ENCODE measurements around the gene SLIT1. TPM values are rescaled to one million over a fixed set of nuclear protein-coding genes. Genes with fewer than 3 reads are reported as not detected.

SLIT1 gene
- total RNA-seq, 1 donor from 2014 or later, result under 0.01 TPM

DNA sequence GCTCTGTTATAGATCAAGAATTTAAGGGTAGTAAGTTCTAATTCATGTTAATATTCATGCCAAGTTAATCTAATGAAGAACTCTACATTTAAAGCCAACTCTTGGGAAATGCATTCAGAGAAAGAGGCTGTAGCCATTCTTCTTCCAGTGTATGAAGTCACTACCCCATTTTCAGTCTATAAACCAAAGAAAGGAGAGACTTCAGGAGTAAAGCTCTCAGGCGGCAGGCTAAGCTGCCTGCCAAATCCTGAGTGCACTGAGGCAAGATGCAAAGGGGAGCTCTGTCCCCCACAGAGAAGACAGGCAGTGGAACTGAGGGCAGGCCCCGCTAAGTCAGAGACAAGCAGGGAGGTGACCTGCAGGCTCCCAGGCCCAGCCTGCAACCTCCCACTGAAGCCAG lies 41.5 kb downstream of the SLIT1 start:
- Histone ChIP-seq H3K36me3 (ENCODE audit: control insufficient read depth, insufficient read depth, low read length) (no peaks in the 10 kb centered on the region), H3K27me3 (ENCODE audit: control insufficient read depth, insufficient read depth, low read length) (peaks cover 4% of the 10 kb centered on the region), H3K4me3 (ENCODE audit: low read depth, low read length) (no peak overlapping the region)
- DNase-seq (ENCODE audit: low read depth) (no peak), FAIRE-seq (no peak)
- TF ChIP-seq, protein P1, sequence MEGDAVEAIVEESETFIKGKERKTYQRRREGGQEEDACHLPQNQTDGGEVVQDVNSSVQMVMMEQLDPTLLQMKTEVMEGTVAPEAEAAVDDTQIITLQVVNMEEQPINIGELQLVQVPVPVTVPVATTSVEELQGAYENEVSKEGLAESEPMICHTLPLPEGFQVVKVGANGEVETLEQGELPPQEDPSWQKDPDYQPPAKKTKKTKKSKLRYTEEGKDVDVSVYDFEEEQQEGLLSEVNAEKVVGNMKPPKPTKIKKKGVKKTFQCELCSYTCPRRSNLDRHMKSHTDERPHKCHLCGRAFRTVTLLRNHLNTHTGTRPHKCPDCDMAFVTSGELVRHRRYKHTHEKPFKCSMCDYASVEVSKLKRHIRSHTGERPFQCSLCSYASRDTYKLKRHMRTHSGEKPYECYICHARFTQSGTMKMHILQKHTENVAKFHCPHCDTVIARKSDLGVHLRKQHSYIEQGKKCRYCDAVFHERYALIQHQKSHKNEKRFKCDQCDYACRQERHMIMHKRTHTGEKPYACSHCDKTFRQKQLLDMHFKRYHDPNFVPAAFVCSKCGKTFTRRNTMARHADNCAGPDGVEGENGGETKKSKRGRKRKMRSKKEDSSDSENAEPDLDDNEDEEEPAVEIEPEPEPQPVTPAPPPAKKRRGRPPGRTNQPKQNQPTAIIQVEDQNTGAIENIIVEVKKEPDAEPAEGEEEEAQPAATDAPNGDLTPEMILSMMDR (IDR thresholded peaks at IDR 0.05; ENCODE audit: insufficient read depth, low read length, severe bottlenecking), result no peak

- TF ChIP-seq, protein P1 (IDR thresholded peaks at IDR 0.05; ENCODE audit: insufficient read depth, low read length, severe bottlenecking), result no peak
- H3K36me3 ChIP-seq (ENCODE audit: control insufficient read depth, insufficient read depth, low read length), result no peaks in the 10 kb centered on the region
- no peak overlapping the region for H3K4me3 ChIP-seq (ENCODE audit: low read depth, low read length)
- no peak for DNase-seq (ENCODE audit: low read depth)
- no peak for FAIRE-seq
- H3K27me3 ChIP-seq (ENCODE audit: control insufficient read depth, insufficient read depth, low read length), result peaks cover 4% of the 10 kb centered on the region
These were observed 42.9 kb downstream of the SLIT1 start for GRCh38 chr10:97142834-97143233.

DNA sequence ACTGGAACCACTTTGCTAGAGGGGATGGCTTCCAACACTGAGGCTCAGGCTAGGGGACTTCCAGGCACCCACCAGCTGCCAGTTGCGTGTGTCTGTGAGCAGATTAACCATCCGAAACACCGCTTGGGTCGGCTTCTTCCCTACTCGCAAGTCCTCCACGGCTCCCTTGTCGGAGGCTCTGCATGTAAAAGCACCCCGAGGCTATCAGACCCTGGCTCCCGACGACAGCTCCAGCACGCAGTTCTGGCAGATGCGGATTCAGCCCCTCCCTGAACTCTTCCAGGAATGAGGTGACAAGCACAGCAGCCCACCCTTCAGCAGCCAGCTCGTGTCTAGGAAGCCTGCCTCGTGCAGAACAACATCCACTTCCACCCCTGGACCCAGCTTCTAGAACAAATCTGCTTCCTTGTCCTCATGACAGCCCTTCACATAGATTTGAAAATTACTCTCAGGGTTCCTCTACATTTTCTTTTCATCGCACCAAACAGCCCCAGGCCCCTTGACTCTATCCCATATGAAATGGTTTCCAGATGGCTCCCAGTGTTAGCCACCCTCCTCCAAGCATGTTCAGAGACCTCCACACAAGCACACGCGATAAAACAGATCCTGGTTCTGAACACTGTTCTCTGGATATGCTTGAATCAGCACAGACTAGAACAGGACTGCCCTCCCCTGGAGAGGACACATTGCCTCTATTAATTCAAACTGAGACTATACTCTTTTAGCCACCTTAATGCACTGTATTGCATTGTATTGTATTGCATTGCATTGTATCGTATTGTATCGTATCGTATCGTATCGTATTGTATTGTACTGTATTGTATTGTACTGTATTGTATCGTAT lies 44.6 kb downstream of the SLIT1 start:
- TF ChIP-seq, protein P1 (IDR thresholded peaks at IDR 0.05; ENCODE audit: insufficient read depth, low read length, severe bottlenecking), result no peak
- no peak overlapping the region for H3K4me3 ChIP-seq (ENCODE audit: low read depth, low read length)
- H3K36me3 ChIP-seq (ENCODE audit: control insufficient read depth, insufficient read depth, low read length), result no peaks in the 10 kb centered on the region
- no peak for DNase-seq (ENCODE audit: low read depth)
- FAIRE-seq, result no peak
- H3K27me3 ChIP-seq (ENCODE audit: control insufficient read depth, insufficient read depth, low read length), result peaks cover 4% of the 10 kb centered on the region

DNA sequence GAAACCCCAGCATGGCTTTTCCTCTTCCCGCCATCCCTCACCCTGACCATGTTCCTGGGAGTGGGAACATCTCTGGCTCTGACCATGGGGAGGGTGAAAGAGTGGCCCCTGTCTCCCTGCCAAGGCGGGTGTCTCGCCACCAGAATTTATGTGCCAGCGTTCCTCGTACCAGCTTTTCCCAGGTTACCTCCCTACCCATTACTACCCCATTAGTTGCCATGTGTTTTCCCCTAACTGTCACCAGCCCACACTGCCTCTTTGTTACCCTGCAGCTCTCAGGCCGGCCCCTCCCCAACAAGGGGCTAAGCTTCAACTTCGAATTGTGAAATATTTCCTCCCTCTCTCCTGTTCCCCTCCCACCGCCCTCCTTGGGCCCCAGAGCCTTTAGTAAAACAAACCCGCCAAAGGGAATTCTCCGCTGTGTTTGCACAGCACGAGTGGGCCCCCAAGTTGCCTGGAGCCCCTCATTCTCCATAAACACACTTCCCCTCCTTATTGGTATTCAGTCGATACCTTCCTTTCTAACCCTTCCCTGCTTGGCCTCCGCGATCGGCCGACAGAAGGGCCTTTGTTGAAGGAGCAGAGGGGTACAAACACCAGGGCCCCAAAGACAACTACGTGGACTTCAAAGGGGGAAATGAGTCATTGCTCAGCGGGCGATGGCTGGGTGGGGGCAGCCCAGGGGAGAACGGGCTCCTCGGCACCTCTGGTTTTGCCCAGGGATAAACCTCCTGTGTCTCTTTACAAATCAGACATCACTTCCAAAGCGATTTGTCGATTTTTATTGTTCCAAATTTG lies 45.5 kb downstream of the SLIT1 start:
- FAIRE-seq, result no peak
- DNase-seq (ENCODE audit: low read depth), result no peak

GRCh38 chr10:97139651-97140048 lies 46.1 kb downstream of the SLIT1 start:
- DNase-seq (ENCODE audit: low read depth) (no peak), FAIRE-seq (no peak)
- peaks cover 4% of the 10 kb centered on the region for H3K27me3 ChIP-seq (ENCODE audit: control insufficient read depth, insufficient read depth, low read length)
- no peaks in the 10 kb centered on the region for H3K36me3 ChIP-seq (ENCODE audit: control insufficient read depth, insufficient read depth, low read length)
- TF ChIP-seq, protein P1 (IDR thresholded peaks at IDR 0.05; ENCODE audit: insufficient read depth, low read length, severe bottlenecking), result no peak
- no peak overlapping the region for H3K4me3 ChIP-seq (ENCODE audit: low read depth, low read length)

More for the DNA sequence above, 45.5 kb downstream of the SLIT1 start:
- TF ChIP-seq, protein P1 (IDR thresholded peaks at IDR 0.05; ENCODE audit: insufficient read depth, low read length, severe bottlenecking), result no peak
- H3K36me3 ChIP-seq (ENCODE audit: control insufficient read depth, insufficient read depth, low read length), result no peaks in the 10 kb centered on the region
- H3K27me3 ChIP-seq (ENCODE audit: control insufficient read depth, insufficient read depth, low read length), result peaks cover 4% of the 10 kb centered on the region
- no peak overlapping the region for H3K4me3 ChIP-seq (ENCODE audit: low read depth, low read length)
